ENCODE data around the gene FAM25G.

DNA sequence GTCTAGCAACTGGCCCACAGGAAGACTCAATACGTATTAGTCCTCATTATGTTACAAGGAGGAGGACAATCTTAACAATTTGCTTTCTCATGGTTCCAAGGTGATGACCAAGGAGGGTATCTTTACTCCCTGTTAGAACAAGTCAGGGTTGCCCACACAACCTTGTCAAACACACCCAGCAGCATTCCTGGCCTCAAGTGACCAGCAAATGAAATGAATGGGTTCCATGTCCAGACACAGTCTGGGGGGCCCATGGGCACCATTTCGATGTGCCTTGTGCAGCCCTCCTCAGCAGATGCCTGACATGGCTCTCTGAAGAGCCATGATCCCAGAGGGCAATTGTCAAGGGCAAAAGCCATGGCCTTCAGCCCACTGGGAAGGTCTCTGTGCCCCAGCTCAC lies 48.4 kb downstream of the FAM25G start:
- TF ChIP-seq, protein P1, sequence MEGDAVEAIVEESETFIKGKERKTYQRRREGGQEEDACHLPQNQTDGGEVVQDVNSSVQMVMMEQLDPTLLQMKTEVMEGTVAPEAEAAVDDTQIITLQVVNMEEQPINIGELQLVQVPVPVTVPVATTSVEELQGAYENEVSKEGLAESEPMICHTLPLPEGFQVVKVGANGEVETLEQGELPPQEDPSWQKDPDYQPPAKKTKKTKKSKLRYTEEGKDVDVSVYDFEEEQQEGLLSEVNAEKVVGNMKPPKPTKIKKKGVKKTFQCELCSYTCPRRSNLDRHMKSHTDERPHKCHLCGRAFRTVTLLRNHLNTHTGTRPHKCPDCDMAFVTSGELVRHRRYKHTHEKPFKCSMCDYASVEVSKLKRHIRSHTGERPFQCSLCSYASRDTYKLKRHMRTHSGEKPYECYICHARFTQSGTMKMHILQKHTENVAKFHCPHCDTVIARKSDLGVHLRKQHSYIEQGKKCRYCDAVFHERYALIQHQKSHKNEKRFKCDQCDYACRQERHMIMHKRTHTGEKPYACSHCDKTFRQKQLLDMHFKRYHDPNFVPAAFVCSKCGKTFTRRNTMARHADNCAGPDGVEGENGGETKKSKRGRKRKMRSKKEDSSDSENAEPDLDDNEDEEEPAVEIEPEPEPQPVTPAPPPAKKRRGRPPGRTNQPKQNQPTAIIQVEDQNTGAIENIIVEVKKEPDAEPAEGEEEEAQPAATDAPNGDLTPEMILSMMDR (IDR thresholded peaks at IDR 0.05; ENCODE audit: borderline replicate concordance, extremely low read depth, low read length, poor library complexity, severe bottlenecking): no peak
- no peak for TF ChIP-seq EZH2 (IDR thresholded peaks at IDR 0.05; ENCODE audit: borderline replicate concordance, low read depth, low read length, severe bottlenecking)
